ENCODE results near the gene ATG9B.

ATG9B gene

DNA sequence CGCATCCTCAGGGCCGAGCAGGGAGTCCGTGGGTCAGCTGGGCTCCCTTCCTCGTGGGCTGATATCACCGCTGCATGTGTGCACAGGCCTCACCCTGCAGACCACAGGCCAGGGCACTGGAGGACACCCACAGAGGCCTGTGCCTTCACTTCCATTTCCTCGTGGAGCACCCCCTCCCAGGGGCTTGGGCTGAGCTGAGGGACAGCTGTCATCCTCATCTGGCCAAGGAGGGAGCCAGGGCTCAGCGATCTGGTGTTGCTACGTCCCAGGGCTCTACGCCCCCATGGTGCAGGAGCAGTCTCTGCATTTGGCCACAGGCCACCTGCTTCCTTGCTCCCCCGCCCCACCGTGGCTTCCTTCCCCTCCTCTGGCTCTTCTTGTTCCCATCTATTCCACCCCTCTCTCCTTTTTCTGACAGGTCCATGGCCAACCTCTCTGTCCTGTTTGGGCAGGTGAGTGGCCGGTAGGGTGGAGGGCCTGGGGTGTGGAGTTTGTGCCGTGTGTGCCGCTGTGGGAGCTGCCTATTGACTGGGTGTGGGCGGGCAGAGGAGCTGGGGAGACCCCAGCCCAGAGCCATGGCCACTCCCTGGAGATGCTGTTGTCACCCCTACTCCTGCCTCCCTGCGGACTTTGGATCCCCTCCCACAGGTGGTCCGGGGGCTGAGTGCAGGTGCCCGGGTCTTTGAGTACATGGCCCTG is 15.7 kb upstream of the ATG9B start:
- Histone ChIP-seq H3K4me3 (ENCODE audit: control insufficient read depth in 1 of 7, extremely low read depth in 1 of 7, insufficient read depth in 4 of 7, low read depth in 2 of 7, low read length in 6 of 7) (peak overlapping the region in 1 of 7 experiments; percentile 38), H3K9me3 (ENCODE audit: control extremely low read depth in 1 of 5, control insufficient read depth in 4 of 5, insufficient read depth in 2 of 5, low read depth in 1 of 5, low read length in 4 of 5) (no peaks in the 10 kb centered on the region), H3K36me3 (ENCODE audit: control insufficient read depth in 4 of 4, insufficient read depth in 4 of 4, low read length in 3 of 4) (peaks cover 2 to 31% (median 23%) of the 10 kb centered on the region in 4 experiments), H3K27me3 (replicated peaks in 2 of 5; ENCODE audit: control insufficient read depth in 4 of 5, insufficient read depth in 5 of 5, low read length in 4 of 5) (no peaks in the 10 kb centered on the region), H3K4me1 (ENCODE audit: control extremely low read depth in 1 of 4, control insufficient read depth in 4 of 4, insufficient read depth in 4 of 4, low read length in 3 of 4) (peaks cover 0 to 29% (median 26%) of the 10 kb centered on the region in 4 experiments), H3K27ac (ENCODE audit: insufficient read depth in 1 of 2, low read depth in 1 of 2, low read length in 2 of 2, poor library complexity in 1 of 2, severe bottlenecking in 2 of 2) (peak overlapping the region in 1 of 2 experiments; percentile 43)
- peak in 2 of 3 donors; percentile 26 to 39 for DNase-seq
- CTCF ChIA-PET = interaction anchor here (1.5 to 1.6 kb wide), 3 partner anchors 10 to 32 kb away, joined by 4 to 7 read pairs (median 5); partner anchors contain the start of gene ABCB8
- POLR2A ChIA-PET = interaction anchor here (0.5 to 1.7 kb wide), 4 partner anchors 12 to 59 kb away, joined by 3 to 7 read pairs (median 4); partner anchors contain the start of gene ABCB8
- WGBS (ENCODE audit: insufficient coverage) = 66% methylated on average over 17 of the region's 18 CpGs

- CTCF ChIA-PET = interaction anchor here (0.6 to 1.6 kb wide), 6 partner anchors 10 to 44 kb away, joined by 3 to 7 read pairs (median 4); partner anchors contain the start of gene ABCB8
- Histone ChIP-seq H3K27me3 (replicated peaks in 2 of 5; ENCODE audit: control insufficient read depth in 4 of 5, insufficient read depth in 5 of 5, low read length in 4 of 5) (no peaks in the 10 kb centered on the region), H3K27ac (ENCODE audit: insufficient read depth in 1 of 2, low read depth in 1 of 2, low read length in 2 of 2, poor library complexity in 1 of 2, severe bottlenecking in 2 of 2) (peak overlapping the region in 1 of 2 experiments; percentile 70), H3K9me3 (ENCODE audit: control extremely low read depth in 1 of 5, control insufficient read depth in 4 of 5, insufficient read depth in 2 of 5, low read depth in 1 of 5, low read length in 4 of 5) (no peaks in the 10 kb centered on the region), H3K4me1 (ENCODE audit: control extremely low read depth in 1 of 4, control insufficient read depth in 4 of 4, insufficient read depth in 4 of 4, low read length in 3 of 4) (peaks cover 0 to 29% (median 26%) of the 10 kb centered on the region in 4 experiments), H3K36me3 (ENCODE audit: control insufficient read depth in 4 of 4, insufficient read depth in 4 of 4, low read length in 3 of 4) (peaks cover 4 to 37% (median 29%) of the 10 kb centered on the region in 4 experiments), H3K4me3 (ENCODE audit: control insufficient read depth in 1 of 7, extremely low read depth in 1 of 7, insufficient read depth in 4 of 7, low read depth in 2 of 7, low read length in 6 of 7) (peak overlapping the region in 1 of 7 experiments; percentile 38)
- DNase-seq = peak; percentile 68 to 88 (median 82)
- 53% methylated on average over 11 of the region's 12 CpGs for WGBS (ENCODE audit: insufficient coverage)
- POLR2A ChIA-PET = interaction anchor here (0.5 to 1.7 kb wide), 4 partner anchors 11 to 60 kb away, joined by 3 to 7 read pairs (median 4); partner anchors contain the start of gene ABCB8
These were observed 14.9 kb upstream of the ATG9B start for GRCh38 chr7:151038951-151039849.

- CTCF ChIA-PET = interaction anchor here (1.3 to 1.7 kb wide), 3 partner anchors 8 to 17 kb away, joined by 3 to 8 read pairs (median 5); partner anchors contain the start of gene ABCB8
These were observed 11.6 kb upstream of the ATG9B start for GRCh38 chr7:151035902-151036301.

DNA sequence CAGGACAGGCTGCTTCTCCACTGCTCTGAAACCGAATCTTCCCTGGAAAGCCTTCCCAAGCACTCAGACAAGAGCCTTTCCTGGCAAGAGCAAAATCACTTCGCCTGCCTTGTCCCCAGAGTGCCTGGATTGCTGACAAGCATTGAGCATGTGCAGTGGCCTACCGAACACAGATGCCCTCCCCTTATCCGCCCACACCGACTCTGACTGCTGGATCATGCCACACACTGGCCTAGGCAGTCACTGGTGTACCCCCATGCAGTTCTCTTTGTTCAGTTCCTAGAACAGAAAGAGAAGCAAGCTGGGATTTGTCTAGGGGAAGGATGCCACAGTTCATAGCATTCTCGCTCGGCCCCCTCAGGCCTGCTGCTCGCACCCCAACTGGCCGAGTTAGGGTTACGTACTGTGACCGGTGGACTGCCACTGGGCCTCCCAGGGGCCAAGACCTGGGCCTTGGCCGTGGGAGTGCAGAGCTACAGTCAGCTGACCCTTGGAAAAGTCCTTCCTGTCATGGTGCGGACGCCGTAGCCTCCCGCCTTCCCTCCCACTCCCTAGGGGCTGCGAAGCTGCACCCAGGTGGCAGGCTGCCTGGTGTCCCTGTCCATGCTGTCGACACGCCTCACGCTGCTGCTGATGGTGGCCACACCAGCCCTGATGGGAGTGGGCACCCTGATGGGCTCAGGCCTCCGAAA is 10.9 kb upstream of the ATG9B start:
- CTCF ChIA-PET = interaction anchor here (1.4 kb wide), 1 partner anchor 13 kb away, joined by 5 read pairs; no protein-coding TSS in a partner anchor
- H3K27me3 ChIP-seq (replicated peaks in 2 of 5; ENCODE audit: control insufficient read depth in 4 of 5, insufficient read depth in 5 of 5, low read length in 4 of 5) = no peaks in the 10 kb centered on the region
- no peaks in the 10 kb centered on the region for H3K9me3 ChIP-seq (ENCODE audit: control extremely low read depth in 1 of 5, control insufficient read depth in 4 of 5, insufficient read depth in 2 of 5, low read depth in 1 of 5, low read length in 4 of 5)
- H3K4me3 ChIP-seq (ENCODE audit: control insufficient read depth in 1 of 7, extremely low read depth in 1 of 7, insufficient read depth in 4 of 7, low read depth in 2 of 7, low read length in 6 of 7) = no peak overlapping the region
- H3K36me3 ChIP-seq (ENCODE audit: control insufficient read depth in 4 of 4, insufficient read depth in 4 of 4, low read length in 3 of 4) = peaks cover 6 to 41% (median 26%) of the 10 kb centered on the region in 4 experiments
- no peak for DNase-seq
- 94% methylated on average over 16 of the region's 21 CpGs for WGBS (ENCODE audit: insufficient coverage)
- H3K27ac ChIP-seq (ENCODE audit: insufficient read depth in 1 of 2, low read depth in 1 of 2, low read length in 2 of 2, poor library complexity in 1 of 2, severe bottlenecking in 2 of 2) = no peak overlapping the region
- H3K4me1 ChIP-seq (ENCODE audit: control extremely low read depth in 1 of 4, control insufficient read depth in 4 of 4, insufficient read depth in 4 of 4, low read length in 3 of 4) = peaks cover 0 to 24% (median 20%) of the 10 kb centered on the region in 4 experiments
- POLR2A ChIA-PET = no interaction called here

More at GRCh38 chr7:151035902-151036301, 11.6 kb upstream of the ATG9B start:
- 98% methylated on average over 16 of the region's 17 CpGs for WGBS (ENCODE audit: insufficient coverage)
- POLR2A ChIA-PET = no interaction called here
- H3K9me3 ChIP-seq (ENCODE audit: control extremely low read depth in 1 of 5, control insufficient read depth in 4 of 5, insufficient read depth in 2 of 5, low read depth in 1 of 5, low read length in 4 of 5) = no peaks in the 10 kb centered on the region
- no peak overlapping the region for H3K4me3 ChIP-seq (ENCODE audit: control insufficient read depth in 1 of 7, extremely low read depth in 1 of 7, insufficient read depth in 4 of 7, low read depth in 2 of 7, low read length in 6 of 7)
- no peaks in the 10 kb centered on the region for H3K27me3 ChIP-seq (replicated peaks in 2 of 5; ENCODE audit: control insufficient read depth in 4 of 5, insufficient read depth in 5 of 5, low read length in 4 of 5)
- H3K4me1 ChIP-seq (ENCODE audit: control extremely low read depth in 1 of 4, control insufficient read depth in 4 of 4, insufficient read depth in 4 of 4, low read length in 3 of 4) = peaks cover 0 to 29% (median 26%) of the 10 kb centered on the region in 4 experiments
- no peak for DNase-seq
- peaks cover 6 to 41% (median 26%) of the 10 kb centered on the region in 4 experiments for H3K36me3 ChIP-seq (ENCODE audit: control insufficient read depth in 4 of 4, insufficient read depth in 4 of 4, low read length in 3 of 4)
- no peak overlapping the region for H3K27ac ChIP-seq (ENCODE audit: insufficient read depth in 1 of 2, low read depth in 1 of 2, low read length in 2 of 2, poor library complexity in 1 of 2, severe bottlenecking in 2 of 2)

DNA sequence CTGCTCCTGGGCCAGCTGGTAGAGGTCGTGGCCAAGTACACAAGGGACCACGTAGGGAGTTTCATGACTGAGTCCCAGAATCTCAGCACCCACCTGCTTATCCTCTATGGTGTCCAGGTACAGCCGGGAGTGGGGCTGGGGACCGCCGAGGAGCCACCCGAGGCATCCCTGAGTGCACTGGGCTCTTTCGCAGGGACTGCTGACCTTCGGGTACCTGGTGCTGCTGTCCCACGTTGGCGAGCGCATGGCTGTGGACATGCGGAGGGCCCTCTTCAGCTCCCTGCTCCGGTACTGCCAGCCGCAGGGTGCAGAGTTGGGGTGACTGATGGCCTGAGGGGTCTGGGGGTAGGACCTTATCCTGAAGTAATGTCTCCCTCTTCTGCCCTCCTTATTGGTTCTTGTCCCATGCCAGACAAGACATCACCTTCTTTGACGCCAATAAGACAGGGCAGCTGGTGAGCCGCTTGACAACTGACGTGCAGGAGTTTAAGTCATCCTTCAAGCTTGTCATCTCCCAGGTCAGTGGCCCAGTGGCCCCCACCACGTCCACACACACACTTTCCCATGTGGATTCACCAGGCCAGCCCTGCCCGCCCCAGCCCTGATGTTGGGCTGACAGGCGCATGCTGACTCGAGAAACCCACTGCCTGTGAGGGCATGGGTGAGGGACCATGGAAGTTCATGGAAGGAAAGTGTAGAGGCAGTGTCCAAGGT is 10.2 kb upstream of the ATG9B start:
- CTCF ChIA-PET = interaction anchor here (0.6 to 1.4 kb wide), 2 partner anchors 16 to 34 kb away, joined by 3 to 6 read pairs; no protein-coding TSS in a partner anchor

DNA sequence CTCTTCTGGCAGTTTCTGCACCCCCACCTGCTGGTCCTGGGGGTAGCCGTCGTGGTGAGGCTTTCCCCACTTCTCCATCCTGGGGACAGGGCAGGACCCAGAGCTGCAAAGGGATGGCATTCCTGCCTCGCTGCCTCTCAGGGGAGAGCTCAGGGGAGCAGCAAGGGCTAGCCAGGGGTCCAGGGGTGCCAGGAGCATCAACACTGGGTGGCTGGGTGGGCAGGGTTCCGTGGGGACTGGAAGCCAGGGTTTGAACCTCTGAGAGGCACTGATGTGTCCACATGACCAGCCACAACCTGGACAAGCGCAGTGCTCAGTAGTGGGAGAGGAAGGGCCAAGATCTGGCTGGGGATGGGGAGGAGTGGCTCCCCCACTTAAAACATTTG is 9.6 kb upstream of the ATG9B start:
- Histone ChIP-seq H3K27ac (ENCODE audit: insufficient read depth in 1 of 2, low read depth in 1 of 2, low read length in 2 of 2, poor library complexity in 1 of 2, severe bottlenecking in 2 of 2) (no peak overlapping the region), H3K9me3 (ENCODE audit: control extremely low read depth in 1 of 5, control insufficient read depth in 4 of 5, insufficient read depth in 2 of 5, low read depth in 1 of 5, low read length in 4 of 5) (no peaks in the 10 kb centered on the region), H3K4me3 (ENCODE audit: control insufficient read depth in 1 of 7, extremely low read depth in 1 of 7, insufficient read depth in 4 of 7, low read depth in 2 of 7, low read length in 6 of 7) (no peak overlapping the region), H3K4me1 (ENCODE audit: control extremely low read depth in 1 of 4, control insufficient read depth in 4 of 4, insufficient read depth in 4 of 4, low read length in 3 of 4) (peaks cover 5 to 14% (median 10%) of the 10 kb centered on the region in 4 experiments), H3K27me3 (replicated peaks in 2 of 5; ENCODE audit: control insufficient read depth in 4 of 5, insufficient read depth in 5 of 5, low read length in 4 of 5) (no peaks in the 10 kb centered on the region), H3K36me3 (ENCODE audit: control insufficient read depth in 4 of 4, insufficient read depth in 4 of 4, low read length in 3 of 4) (peaks cover 6 to 41% (median 26%) of the 10 kb centered on the region in 4 experiments)
- WGBS (ENCODE audit: insufficient coverage) = 100% methylated on average over 3 of the region's 5 CpGs
- CTCF ChIA-PET = interaction anchor here (0.6 to 1.4 kb wide), 2 partner anchors 16 to 34 kb away, joined by 3 to 6 read pairs; no protein-coding TSS in a partner anchor
- POLR2A ChIA-PET = no interaction called here
- DNase-seq = no peak

More for the DNA sequence above, 10.2 kb upstream of the ATG9B start:
- no peak overlapping the region for H3K4me3 ChIP-seq (ENCODE audit: control insufficient read depth in 1 of 7, extremely low read depth in 1 of 7, insufficient read depth in 4 of 7, low read depth in 2 of 7, low read length in 6 of 7)
- DNase-seq = no peak
- no peak overlapping the region for H3K27ac ChIP-seq (ENCODE audit: insufficient read depth in 1 of 2, low read depth in 1 of 2, low read length in 2 of 2, poor library complexity in 1 of 2, severe bottlenecking in 2 of 2)
- H3K27me3 ChIP-seq (replicated peaks in 2 of 5; ENCODE audit: control insufficient read depth in 4 of 5, insufficient read depth in 5 of 5, low read length in 4 of 5) = no peaks in the 10 kb centered on the region
- peaks cover 6 to 41% (median 26%) of the 10 kb centered on the region in 4 experiments for H3K36me3 ChIP-seq (ENCODE audit: control insufficient read depth in 4 of 4, insufficient read depth in 4 of 4, low read length in 3 of 4)
- 92% methylated on average over 18 of the region's 21 CpGs for WGBS (ENCODE audit: insufficient coverage)
- no peaks in the 10 kb centered on the region for H3K9me3 ChIP-seq (ENCODE audit: control extremely low read depth in 1 of 5, control insufficient read depth in 4 of 5, insufficient read depth in 2 of 5, low read depth in 1 of 5, low read length in 4 of 5)
- POLR2A ChIA-PET = no interaction called here
- H3K4me1 ChIP-seq (ENCODE audit: control extremely low read depth in 1 of 4, control insufficient read depth in 4 of 4, insufficient read depth in 4 of 4, low read length in 3 of 4) = peaks cover 0 to 17% (median 13%) of the 10 kb centered on the region in 4 experiments
